AG08396 (cell line): ENCODE measurements around the gene ATP6V0B.

Experiments used
- DNase-seq: peaks from one replicate; pipeline ENCODE4 v3.0.0; 2012; ENCODE audit warnings: low spot score, mixed read lengths

Gene ATP6V0B

DNA sequence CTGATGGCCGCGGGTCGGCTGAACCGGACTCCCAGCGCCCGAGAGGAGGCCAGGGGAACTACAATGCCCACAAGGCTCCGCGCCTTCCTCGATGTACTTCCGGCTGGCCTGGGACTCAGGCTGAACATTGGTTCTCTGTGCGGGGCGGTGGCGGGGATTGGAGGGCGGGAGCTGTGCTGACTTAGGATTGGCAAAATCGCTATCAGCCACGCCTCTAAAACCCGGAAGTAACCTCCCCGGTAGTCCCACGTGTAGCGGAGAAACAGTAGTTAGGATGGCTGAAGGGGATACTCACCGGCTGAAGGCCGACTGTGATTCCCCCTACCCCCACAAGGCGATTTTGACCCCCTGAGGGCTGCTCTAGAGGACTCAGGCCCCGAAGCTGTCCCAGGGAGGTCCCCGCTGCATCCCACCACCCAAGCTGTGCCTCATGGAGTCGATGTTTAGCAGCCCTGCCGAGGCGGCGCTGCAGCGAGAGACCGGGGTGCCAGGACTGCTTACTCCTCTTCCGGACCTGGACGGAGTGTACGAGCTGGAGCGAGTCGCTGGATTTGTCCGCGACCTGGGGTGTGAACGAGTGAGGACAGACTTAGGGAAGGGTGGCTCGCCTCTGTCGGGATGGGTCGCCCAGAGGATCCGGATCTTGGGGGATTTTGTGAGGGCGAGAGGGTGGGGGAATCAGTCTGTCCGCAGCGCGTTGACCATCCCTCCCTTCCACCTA, 4.9 kb upstream of the ATP6V0B start, which contains the start of gene DPH2:
Gene DPH2 (plus strand): TSS at position 265 of the 721 bp plus-strand sequence. CDS start 166 bp downstream, at position 431.
- DNase-seq: peak; percentile 98

DNA sequence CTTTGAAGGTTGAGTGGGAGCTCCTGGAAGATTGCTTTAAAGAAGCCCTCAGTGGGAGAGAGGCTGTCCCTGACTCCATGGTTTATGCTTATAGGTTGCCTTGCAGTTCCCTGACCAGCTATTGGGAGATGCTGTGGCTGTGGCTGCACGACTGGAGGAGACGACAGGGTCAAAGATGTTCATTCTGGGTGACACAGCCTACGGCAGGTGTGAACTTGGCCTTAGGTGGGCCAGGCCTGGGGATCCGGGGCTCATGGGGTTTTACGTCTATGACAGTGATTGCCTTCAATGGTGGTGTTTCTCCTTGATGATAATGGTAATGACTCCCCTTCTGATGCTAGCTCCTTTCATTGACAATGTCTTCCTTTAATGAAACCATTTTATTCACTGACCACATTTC, 4.3 kb upstream of the ATP6V0B start:
- no peak for DNase-seq

DNA sequence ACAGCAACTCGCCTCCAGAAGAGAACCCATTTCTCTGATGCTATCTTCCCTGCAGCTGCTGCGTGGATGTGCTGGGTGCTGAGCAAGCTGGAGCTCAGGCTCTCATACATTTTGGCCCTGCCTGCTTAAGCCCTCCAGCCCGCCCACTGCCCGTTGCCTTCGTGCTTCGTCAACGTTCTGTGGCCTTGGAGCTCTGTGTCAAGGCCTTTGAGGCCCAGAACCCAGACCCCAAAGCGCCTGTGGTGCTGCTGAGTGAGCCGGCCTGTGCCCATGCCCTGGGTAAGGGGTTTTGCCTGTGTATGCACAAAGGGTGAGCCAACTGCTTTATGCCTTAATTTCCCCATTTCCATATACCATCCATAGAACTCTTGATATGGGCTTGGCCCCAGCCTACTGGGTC, 3.8 kb upstream of the ATP6V0B start:
- no peak for DNase-seq

DNA sequence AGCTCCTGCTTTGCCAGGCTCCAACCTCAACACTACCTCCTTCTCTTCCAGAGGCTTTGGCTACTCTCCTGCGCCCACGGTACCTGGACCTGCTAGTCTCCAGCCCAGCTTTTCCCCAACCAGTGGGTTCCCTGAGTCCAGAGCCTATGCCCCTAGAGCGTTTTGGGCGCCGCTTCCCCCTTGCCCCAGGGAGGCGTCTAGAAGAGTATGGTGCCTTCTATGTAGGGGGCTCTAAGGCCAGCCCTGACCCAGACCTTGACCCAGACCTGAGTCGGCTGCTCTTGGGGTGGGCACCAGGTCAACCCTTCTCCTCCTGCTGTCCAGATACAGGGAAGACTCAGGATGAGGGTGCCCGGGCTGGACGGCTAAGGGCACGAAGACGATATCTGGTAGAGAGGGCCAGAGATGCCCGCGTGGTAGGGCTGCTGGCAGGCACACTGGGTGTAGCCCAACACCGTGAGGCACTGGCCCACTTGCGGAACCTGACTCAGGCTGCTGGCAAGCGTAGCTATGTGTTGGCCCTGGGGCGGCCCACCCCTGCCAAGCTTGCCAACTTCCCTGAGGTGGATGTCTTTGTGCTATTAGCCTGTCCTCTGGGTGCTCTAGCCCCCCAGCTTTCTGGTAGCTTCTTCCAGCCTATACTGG, 3.3 kb upstream of the ATP6V0B start:
- no peak for DNase-seq

DNA sequence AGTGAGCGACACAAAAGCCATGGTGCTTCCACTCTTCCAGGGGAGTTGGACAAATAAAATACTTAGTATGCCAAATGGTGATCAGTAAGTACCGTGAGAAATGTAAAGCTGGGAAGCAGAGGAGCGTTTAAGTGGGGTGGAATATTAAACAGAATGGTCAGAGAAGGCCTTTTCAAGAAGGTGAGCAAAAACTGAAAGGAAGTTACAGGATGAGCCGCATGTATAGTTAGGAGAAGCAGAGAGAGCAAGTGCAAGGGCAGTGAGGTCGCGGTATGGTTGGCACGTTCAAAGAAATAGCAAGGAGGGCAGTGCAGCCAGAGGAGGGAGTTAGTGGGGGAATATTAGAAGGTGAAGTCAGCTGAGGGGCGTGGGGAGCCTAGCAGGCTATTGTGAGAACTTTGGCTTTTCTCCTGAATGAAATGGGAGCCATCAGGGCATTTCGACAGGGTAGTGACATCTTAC, 748 bp upstream of the ATP6V0B start:
- DNase-seq: peak; percentile 39

DNA sequence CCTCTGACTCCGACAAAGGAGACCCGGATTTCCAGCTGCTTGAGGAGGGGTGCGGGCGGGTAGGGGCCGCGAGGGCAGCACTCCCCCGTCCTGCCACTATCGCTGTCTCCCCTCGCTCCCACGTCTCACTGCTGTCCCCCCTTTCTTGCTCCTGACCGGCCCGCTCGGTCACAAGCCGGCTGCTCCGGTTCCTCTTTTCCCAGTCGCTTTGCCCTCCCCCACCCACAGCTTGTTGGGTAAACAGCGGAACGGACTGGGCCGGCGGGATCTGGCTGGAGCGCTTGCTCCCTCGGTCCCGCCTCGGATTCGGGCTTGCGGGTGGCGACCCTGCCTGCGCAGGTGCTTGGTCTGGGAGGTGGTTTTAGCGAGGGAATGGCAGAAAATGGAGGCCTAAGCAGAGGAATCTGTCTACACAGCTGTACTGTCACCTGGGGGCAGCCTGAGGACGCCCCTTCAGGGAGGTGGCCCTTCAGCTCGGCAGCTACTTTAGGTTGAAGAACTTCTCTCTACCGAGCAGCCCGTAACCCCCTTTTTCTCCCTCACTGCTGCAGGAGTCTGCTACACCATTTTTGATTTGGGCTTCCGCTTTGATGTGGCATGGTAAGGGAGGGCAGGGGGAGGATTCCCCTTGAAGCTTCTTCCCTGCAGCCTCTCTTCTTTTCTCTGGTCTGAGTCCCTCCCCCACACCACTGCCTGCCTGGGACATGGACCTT, 645 bp downstream of the ATP6V0B start:
- peak; percentile 72 for DNase-seq

DNA sequence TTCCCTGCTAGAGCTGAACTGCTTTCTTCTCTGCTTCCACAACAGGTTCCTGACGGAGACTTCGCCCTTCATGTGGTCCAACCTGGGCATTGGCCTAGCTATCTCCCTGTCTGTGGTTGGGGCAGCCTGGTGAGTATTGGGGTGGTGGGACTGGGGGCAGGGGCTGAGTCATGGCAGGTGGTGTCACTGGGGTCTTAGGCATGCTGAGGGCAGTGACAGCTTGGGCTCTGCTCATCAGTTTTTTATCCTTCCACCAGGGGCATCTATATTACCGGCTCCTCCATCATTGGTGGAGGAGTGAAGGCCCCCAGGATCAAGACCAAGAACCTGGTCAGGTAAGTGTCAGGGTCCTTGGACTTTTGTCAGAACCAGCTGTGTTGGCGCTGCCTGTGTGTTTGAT, 1.3 kb downstream of the ATP6V0B start:
- DNase-seq: no peak

DNA sequence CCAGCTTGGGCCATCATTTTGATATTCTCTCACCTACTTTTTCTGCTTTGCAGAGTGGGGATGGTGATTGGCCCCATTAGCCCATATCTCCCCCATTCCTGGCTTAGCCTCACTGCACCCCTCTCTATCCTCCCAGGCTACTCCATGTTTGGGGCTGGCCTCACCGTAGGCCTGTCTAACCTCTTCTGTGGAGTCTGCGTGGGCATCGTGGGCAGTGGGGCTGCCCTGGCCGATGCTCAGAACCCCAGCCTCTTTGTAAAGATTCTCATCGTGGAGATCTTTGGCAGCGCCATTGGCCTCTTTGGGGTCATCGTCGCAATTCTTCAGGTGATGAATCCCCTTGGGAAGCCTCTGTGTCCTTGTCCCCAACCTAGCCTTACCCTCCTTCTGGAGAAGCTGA, 2.1 kb downstream of the ATP6V0B start:
- DNase-seq: no peak

DNA sequence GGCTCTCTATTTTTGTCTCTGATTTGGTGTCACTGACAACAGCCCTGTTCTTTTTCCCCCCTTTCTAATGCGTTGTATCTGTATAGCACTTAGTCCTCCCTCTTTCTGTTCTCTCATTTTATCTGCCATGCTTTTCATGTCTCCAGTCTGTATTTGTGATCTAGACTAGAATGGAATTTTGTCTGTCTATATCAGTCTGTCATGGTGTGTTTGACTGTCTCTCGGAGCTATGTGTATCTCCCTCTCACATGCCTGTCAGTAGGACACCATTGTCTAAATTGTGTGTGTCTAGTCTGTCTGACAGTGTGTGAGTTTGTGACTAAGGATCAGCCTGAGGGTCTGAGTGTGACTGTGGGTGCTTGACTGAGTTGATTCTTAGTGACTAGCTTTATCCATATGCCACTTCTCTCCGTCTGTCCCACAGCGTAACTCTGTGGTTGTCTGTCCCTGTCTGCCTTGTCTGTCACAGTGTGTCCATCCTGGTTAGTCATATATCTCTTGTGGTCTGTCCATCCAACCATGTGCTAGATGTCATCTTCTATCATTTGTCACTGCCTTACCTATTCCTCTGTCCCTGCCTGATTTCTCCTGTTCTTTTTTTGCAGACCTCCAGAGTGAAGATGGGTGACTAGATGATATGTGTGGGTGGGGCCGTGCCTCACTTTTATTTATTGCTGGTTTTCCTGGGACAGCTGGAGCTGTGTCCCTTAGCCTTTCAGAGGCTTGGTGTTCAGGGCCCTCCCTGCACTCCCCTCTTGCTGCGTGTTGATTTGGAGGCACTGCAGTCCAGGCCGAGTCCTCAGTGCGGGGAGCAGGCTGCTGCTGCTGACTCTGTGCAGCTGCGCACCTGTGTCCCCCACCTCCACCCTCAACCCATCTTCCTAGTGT, 2.9 kb downstream of the ATP6V0B start:
- no peak for DNase-seq

DNA sequence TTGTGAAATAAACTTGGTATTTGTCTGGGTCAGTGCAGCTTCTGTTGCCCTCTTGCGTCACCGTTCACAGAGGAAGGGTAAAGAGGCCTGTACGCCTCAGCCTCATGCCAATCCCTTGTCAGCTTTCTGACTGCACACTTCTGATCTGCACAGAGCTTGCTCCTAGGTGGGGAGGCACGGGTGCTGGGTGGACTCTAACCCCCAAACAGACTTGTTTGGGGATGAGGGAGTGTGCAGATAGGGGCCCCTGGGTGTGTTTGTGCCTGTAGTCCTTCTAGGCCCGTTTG, 3.4 kb downstream of the ATP6V0B start:
- no peak for DNase-seq

DNA sequence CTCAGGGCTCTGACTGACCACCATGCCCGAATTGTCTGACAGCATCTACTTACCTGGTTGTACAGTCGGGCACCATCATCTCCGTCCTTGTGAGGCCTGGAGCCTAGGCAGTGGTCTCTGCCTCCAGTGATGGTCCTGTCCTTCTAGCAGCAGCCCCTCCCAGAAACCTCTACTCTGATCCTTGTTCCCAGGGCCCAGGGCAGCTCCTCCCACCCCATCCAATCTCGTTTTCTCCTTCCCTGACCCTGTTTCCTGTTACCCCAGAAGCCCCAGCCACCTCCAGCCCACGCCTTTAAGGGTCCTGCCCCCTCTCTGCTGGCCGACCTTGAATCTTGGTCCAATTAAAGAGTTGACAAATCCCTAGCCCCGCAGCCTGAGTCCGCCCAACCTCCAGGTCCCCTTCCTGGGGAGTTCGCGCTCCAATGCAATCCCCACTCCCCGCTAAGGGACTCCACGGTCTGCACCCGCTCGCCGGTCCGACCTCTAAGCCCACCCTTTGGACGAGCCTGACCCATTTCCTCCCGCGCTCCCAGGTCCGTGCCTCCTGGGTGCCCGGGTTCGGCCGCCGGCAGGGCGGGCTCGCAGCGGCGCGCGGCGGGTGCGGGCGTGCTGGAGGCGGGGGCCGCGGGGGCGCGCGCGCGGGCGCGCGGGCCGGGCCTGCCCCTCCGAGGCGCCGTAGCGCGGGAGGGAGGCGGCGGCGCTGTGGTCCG, 3.9 kb downstream of the ATP6V0B start, which contains the start of gene B4GALT2:
Gene B4GALT2 (plus strand): TSS at position 660 of the 710 bp plus-strand sequence. CDS start 1,951 bp downstream, outside the sequence.
- DNase-seq: peak; percentile 89

DNA sequence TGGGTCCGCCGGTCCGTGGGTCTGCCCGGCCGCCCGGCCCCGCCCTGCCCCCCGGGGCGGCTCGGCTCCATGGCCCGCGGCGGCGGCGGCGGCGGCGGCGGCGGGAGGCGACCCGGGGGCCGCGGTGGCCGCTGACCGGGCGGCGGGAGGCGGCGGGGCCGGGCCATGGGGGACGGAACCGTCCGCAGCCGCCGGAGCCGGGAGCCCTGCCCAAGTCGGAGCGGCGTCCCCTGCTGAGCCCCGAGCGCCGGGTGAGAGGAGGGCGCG, 4.4 kb downstream of the ATP6V0B start:
- no peak for DNase-seq

DNA sequence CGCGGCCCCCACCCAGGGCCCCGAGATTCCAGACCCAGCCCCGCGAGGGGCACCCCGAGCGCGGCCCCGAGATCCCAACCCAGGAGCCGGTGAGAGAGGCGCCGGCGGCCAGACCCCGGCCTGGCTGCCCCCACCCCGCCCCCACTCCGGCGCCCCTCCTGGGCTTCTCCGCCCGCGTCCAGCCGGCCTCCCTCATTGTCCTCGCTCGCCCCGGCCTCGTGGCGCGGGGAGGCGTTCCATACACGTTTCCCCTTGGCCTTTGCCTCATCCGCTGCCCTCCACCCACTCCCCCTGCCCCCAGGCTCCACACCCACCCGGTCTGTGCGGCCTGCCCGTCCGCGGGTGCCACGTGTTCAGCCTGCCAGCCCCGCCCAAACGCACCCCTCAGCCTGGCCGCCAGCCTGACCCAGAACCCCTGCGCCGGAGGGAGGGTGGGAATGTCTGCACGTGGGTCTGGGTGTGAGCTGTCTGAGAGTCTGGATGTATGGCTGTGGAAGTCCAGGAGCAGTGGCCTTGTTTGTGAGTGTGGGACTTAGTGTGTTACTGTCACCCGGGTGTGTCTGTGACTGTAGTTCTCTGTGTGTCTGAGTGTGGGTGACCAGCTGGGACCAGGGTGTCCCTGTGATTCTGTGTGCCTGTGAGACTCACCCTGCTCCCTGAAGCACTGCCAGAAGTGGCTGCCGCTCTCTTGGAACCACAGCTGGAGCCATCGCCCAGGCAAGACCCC, 4.9 kb downstream of the ATP6V0B start:
- peak; percentile 83 for DNase-seq

DNA sequence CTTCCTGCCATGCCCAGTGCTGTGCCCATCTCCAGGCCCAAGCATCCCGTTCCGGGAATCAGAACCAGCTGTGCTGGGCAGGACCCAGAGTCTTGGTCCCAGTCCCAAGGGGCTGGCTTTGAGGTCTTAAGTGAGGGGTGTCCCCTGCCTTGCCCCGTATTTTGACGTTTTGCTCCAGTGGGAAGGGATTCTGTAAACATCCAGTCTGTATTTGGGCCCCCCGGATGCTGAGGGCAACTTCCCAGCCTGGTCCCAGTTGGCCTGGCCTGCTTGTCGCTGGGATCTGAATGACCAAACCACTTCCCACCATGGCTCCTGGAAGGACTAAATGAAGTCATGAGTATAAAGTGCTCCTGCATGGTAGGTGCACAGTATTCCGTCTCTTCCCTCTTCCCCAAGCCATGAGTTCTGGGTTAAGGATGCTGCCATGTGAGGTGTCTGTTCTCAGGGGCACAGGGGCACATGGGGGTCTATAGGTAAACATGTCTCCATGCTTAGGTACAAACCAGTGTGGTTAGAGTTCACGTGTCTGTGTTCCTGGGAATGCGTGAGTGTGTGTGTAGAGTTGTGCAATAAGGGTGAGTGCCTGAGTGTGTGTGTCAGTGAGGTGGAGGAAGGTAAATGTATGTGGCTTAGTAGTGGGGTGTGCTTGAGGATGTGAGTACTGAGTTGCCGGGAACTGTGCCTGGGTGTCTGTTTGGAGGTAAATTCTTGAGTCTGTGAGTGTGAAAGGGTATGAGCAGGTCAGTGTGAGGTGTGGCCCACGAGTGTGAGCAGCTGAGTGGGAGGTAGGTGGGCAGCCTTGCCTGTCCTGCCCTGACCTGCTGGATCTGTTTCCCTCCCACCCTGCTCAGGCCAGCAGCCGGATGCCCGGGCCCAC, 5.7 kb downstream of the ATP6V0B start:
- no peak for DNase-seq

DNA sequence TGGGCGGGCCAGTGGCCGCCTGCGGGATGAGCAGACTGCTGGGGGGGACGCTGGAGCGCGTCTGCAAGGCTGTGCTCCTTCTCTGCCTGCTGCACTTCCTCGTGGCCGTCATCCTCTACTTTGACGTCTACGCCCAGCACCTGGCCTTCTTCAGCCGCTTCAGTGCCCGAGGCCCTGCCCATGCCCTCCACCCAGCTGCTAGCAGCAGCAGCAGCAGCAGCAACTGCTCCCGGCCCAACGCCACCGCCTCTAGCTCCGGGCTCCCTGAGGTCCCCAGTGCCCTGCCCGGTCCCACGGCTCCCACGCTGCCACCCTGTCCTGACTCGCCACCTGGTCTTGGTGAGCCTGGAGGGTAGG, 6.4 kb downstream of the ATP6V0B start:
- no peak for DNase-seq

DNA sequence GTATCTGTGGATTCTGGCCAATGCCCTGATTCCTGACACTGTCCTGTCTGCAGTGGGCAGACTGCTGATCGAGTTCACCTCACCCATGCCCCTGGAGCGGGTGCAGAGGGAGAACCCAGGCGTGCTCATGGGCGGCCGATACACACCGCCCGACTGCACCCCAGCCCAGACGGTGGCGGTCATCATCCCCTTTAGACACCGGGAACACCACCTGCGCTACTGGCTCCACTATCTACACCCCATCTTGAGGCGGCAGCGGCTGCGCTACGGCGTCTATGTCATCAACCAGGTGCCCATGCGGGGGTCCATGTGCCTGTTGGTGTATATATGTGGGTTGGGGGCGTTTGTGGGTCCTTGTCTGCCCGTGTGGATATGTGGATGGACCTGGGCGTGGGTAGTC, 6.9 kb downstream of the ATP6V0B start:
- DNase-seq: no peak

DNA sequence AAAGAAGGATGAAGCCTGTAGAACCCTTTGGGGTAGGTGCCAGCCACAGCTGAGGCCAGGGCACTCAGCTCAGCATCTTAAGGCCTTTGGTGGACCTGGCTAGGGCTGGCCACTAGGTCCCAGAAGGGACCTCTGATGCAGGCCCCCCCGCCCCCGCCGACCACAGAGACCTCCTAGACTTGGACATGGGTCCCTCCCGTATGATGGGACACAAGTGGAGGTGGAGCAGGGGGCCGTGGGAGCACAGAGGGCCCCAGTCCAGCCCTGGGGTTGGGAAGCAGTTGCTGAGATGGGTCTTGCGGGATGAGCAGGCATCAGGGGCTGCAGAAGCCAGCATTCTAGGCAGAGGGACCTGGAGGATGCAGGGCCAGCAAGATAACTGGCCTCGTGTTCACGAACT, 7.5 kb downstream of the ATP6V0B start:
- DNase-seq: no peak

DNA sequence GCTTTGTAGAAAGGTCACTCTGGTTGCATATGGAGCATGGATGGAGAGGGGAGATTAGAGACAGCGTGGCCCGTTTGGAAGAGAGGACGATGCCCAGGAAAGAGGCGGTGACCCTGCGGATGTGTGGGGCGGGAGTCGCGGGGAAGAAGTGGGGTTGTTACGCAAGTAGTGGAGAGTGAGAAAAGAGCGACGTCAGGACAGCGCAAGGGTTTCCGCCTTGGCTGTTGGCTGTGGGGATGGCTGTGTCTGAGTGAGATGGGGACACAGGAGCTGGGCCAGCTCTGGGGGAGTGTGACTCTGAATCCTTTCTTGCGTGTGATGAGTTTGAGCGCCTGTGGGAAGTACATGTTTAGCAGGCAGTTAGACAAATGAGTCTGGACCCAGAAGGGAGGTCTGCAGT, 8.0 kb downstream of the ATP6V0B start:
- DNase-seq: no peak

DNA sequence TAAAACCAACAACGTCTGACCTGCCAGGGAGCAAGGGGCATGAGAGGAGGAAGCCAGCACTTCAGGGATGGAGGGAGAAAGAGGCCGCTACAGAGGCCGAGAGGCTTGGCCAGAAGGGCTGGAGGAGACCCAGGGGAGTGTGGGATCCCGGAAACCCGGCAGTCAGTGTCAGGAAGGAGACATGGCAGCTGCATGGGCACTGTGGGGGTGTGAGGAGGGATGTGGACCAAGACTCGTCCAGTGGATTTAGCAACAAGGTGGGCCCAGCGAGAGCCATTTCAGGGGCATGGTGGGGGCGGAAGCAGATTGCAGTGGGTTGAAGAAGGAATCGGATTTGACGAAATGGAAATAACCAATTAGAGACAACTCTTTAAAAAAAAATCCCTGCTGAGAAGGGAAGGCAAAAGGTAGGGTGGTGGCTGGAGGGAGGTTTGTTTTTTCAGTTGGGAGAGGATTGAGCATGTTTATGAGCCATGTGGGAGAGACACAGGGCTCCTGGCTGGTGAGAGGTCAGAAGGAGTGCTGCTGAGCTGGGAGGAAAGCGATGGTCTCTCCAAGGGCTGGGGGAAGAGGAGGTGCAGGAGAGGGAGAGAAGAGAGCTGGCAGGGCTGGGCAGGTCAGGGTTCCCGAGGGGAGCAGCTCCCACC, 8.6 kb downstream of the ATP6V0B start:
- no peak for DNase-seq

DNA sequence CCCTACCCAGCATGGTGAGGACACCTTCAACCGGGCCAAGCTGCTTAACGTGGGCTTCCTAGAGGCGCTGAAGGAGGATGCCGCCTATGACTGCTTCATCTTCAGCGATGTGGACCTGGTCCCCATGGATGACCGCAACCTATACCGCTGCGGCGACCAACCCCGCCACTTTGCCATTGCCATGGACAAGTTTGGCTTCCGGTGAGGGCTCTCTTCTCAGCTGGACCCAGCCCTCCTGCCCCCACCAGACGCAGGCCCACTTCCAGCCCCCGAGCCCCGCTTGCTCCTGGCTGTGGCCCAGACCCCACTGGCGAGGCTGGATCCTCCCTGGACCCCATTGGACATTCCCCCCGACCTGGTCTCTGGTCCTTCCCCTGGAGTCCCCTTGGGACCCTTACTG, 10.1 kb downstream of the ATP6V0B start:
- DNase-seq: no peak
